Mesothelial cell of epicardium (in vitro differentiated cells): Measurements from ENCODE around the gene FUCA1. TPM values are rescaled to one million over a fixed set of nuclear protein-coding genes. Genes with fewer than 3 reads are reported as not detected.
A peak's percentile ranks its signal among the peaks of the same experiment; 100 is the strongest.

Experiments
- DNase-seq, 2 experiments: peaks; one replicate each; pipeline ENCODE4 v3.0.0; 2021; ENCODE audit warnings: low spot score in 2 of 2; ENCODE audit not compliant: unreplicated experiment in 2 of 2
- H3K27ac Mint-ChIP-seq: 2 replicates; pipeline ENCODE4 v1.8.0; 2021; ENCODE audit warnings: mixed read lengths
- H3K27me3 Mint-ChIP-seq: 2 replicates; pipeline ENCODE4 v1.8.0; 2021; ENCODE audit warnings: low read depth, mixed read lengths
- H3K36me3 Mint-ChIP-seq: 2 replicates; pipeline ENCODE4 v1.8.0; 2021; ENCODE audit warnings: mixed read lengths
- H3K4me1 Mint-ChIP-seq: 2 replicates; pipeline ENCODE4 v1.8.0; 2021; ENCODE audit warnings: mixed read lengths
- H3K4me3 Mint-ChIP-seq: 2 replicates; pipeline ENCODE4 v1.8.0; 2021; ENCODE audit warnings: mild to moderate bottlenecking, moderate library complexity, mixed read lengths
- H3K9me3 Mint-ChIP-seq: 2 replicates; pipeline ENCODE4 v1.8.0; 2021; ENCODE audit warnings: mixed read lengths
- CTCF ChIP-seq: fragments of 200-600 bp; sonication (generic); IDR thresholded peaks from one replicate; pipeline ENCODE4 v1.5.0; 2021; ENCODE audit warnings: antibody characterized with exemption; ENCODE audit not compliant: unreplicated experiment
- total RNA-seq: library from RNA; stranded (reverse); gene quantifications from 3 replicates; pipeline ENCODE4 v1.2.1, GENCODE V29; 2021

The FUCA1 gene
- total RNA-seq, 1 donor from 2014 or later: 21.3 TPM

GRCh38 chr1:23816906-23817305 lies 51.2 kb downstream of the FUCA1 start:
- H3K27ac Mint-ChIP-seq: no peak overlapping the region
- H3K4me3 Mint-ChIP-seq: no peak overlapping the region
- peaks cover 10% of the 10 kb centered on the region for H3K36me3 Mint-ChIP-seq
- no peaks in the 10 kb centered on the region for H3K27me3 Mint-ChIP-seq
- H3K9me3 Mint-ChIP-seq: no peaks in the 10 kb centered on the region
- TF ChIP-seq CTCF: no peak
- no peaks in the 10 kb centered on the region for H3K4me1 Mint-ChIP-seq
- no peak for DNase-seq

- no peaks in the 10 kb centered on the region for H3K27me3 Mint-ChIP-seq
- peaks cover 12% of the 10 kb centered on the region for H3K36me3 Mint-ChIP-seq
- H3K27ac Mint-ChIP-seq: no peak overlapping the region
- no peak overlapping the region for H3K4me3 Mint-ChIP-seq
- H3K4me1 Mint-ChIP-seq: no peaks in the 10 kb centered on the region
- no peak for DNase-seq
- no peaks in the 10 kb centered on the region for H3K9me3 Mint-ChIP-seq
- TF ChIP-seq CTCF: no peak
Measured at GRCh38 chr1:23816361-23816760, 51.7 kb downstream of the FUCA1 start.

GRCh38 chr1:23814016-23814415 lies 54.1 kb downstream of the FUCA1 start:
- H3K4me3 Mint-ChIP-seq: no peak overlapping the region
- no peak for TF ChIP-seq CTCF
- H3K27ac Mint-ChIP-seq: no peak overlapping the region
- no peaks in the 10 kb centered on the region for H3K9me3 Mint-ChIP-seq
- no peak for DNase-seq
- no peaks in the 10 kb centered on the region for H3K27me3 Mint-ChIP-seq
- H3K4me1 Mint-ChIP-seq: no peaks in the 10 kb centered on the region
- H3K36me3 Mint-ChIP-seq: peaks cover 13% of the 10 kb centered on the region

GRCh38 chr1:23810818-23811540 lies 57.1 kb downstream of the FUCA1 start:
- Mint-ChIP-seq H3K4me1 (no peaks in the 10 kb centered on the region), H3K9me3 (no peaks in the 10 kb centered on the region), H3K27ac (no peak overlapping the region), H3K36me3 (peaks cover 13% of the 10 kb centered on the region), H3K4me3 (no peak overlapping the region), H3K27me3 (no peaks in the 10 kb centered on the region)
- no peak for DNase-seq
- no peak for TF ChIP-seq CTCF

GRCh38 chr1:23809751-23810171 lies 58.3 kb downstream of the FUCA1 start:
- H3K4me1 Mint-ChIP-seq: no peaks in the 10 kb centered on the region
- no peak overlapping the region for H3K4me3 Mint-ChIP-seq
- H3K27me3 Mint-ChIP-seq: no peaks in the 10 kb centered on the region
- H3K27ac Mint-ChIP-seq: peak overlapping the region; percentile 15
- peaks cover 22% of the 10 kb centered on the region for H3K36me3 Mint-ChIP-seq
- TF ChIP-seq CTCF: no peak
- DNase-seq: no peak
- no peaks in the 10 kb centered on the region for H3K9me3 Mint-ChIP-seq

- no peak overlapping the region for H3K4me3 Mint-ChIP-seq
- no peak for DNase-seq
- H3K9me3 Mint-ChIP-seq: no peaks in the 10 kb centered on the region
- no peaks in the 10 kb centered on the region for H3K4me1 Mint-ChIP-seq
- TF ChIP-seq CTCF: no peak
- no peak overlapping the region for H3K27ac Mint-ChIP-seq
- H3K36me3 Mint-ChIP-seq: peaks cover 15% of the 10 kb centered on the region
- H3K27me3 Mint-ChIP-seq: no peaks in the 10 kb centered on the region
Measured at GRCh38 chr1:23807453-23807852, 60.6 kb downstream of the FUCA1 start.
